Type B pancreatic cell (in vitro differentiated cells): ENCODE results near the gene DYNC1LI1. TPM values are rescaled to one million over a fixed set of nuclear protein-coding genes. Genes with fewer than 3 reads are reported as not detected.
"Not testable (repeated sequence)": the region's sequence is repeated elsewhere in the genome, so short reads cannot be mapped to it uniquely, and the experiment has no call there.

Experiments
- DNase-seq: peaks from one replicate; pipeline ENCODE4 v3.0.0; 2021; ENCODE audit warnings: mixed read lengths; ENCODE audit not compliant: unreplicated experiment; ENCODE audit errors: extremely low spot score
- H3K27ac Mint-ChIP-seq: 2 replicates; pipeline ENCODE4 v1.8.0; 2021; ENCODE audit warnings: mild to moderate bottlenecking, mixed read lengths
- H3K27me3 Mint-ChIP-seq: 2 replicates; pipeline ENCODE4 v1.8.0; 2021; ENCODE audit warnings: mixed read lengths
- H3K36me3 Mint-ChIP-seq: 2 replicates; pipeline ENCODE4 v1.8.0; 2021; ENCODE audit warnings: mixed read lengths
- H3K4me1 Mint-ChIP-seq: one replicate; pipeline ENCODE4 v1.8.0; 2021; ENCODE audit warnings: mixed read lengths; ENCODE audit not compliant: unreplicated experiment
- H3K4me3 Mint-ChIP-seq: 2 replicates; pipeline ENCODE4 v1.8.0; 2021; ENCODE audit warnings: mild to moderate bottlenecking, mixed read lengths
- H3K9me3 Mint-ChIP-seq: 2 replicates; pipeline ENCODE4 v1.8.0; 2021; ENCODE audit warnings: mixed read lengths
- total RNA-seq: library from RNA; stranded (reverse); gene quantifications from 2 replicates; pipeline ENCODE4 v1.2.1, GENCODE V29; 2021; ENCODE audit warnings: low replicate concordance
- TF ChIP-seq, protein P1 (sequence below): fragments of 200-600 bp; sonication (generic); conservative IDR thresholded peaks from 2 replicates; pipeline ENCODE4 v1.5.0; 2021; ENCODE audit warnings: antibody characterized with exemption, mild to moderate bottlenecking

Gene DYNC1LI1
- total RNA-seq, 1 donor from 2014 or later = 35.9 TPM

GRCh38 chr3:32532434-32532833 is 38.2 kb downstream of the DYNC1LI1 start:
- DNase-seq = no peak
- no peak overlapping the region for H3K4me3 Mint-ChIP-seq
- no peak overlapping the region for H3K27ac Mint-ChIP-seq
- no peaks in the 10 kb centered on the region for H3K27me3 Mint-ChIP-seq
- no peaks in the 10 kb centered on the region for H3K4me1 Mint-ChIP-seq
- TF ChIP-seq, protein P1, sequence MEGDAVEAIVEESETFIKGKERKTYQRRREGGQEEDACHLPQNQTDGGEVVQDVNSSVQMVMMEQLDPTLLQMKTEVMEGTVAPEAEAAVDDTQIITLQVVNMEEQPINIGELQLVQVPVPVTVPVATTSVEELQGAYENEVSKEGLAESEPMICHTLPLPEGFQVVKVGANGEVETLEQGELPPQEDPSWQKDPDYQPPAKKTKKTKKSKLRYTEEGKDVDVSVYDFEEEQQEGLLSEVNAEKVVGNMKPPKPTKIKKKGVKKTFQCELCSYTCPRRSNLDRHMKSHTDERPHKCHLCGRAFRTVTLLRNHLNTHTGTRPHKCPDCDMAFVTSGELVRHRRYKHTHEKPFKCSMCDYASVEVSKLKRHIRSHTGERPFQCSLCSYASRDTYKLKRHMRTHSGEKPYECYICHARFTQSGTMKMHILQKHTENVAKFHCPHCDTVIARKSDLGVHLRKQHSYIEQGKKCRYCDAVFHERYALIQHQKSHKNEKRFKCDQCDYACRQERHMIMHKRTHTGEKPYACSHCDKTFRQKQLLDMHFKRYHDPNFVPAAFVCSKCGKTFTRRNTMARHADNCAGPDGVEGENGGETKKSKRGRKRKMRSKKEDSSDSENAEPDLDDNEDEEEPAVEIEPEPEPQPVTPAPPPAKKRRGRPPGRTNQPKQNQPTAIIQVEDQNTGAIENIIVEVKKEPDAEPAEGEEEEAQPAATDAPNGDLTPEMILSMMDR = no peak
- no peaks in the 10 kb centered on the region for H3K9me3 Mint-ChIP-seq
- H3K36me3 Mint-ChIP-seq = peaks cover 22% of the 10 kb centered on the region

GRCh38 chr3:32531010-32531647 is 39.5 kb downstream of the DYNC1LI1 start:
- H3K36me3 Mint-ChIP-seq = peaks cover 26% of the 10 kb centered on the region
- TF ChIP-seq, protein P1 = no peak
- H3K4me3 Mint-ChIP-seq = no peak overlapping the region
- H3K9me3 Mint-ChIP-seq = no peaks in the 10 kb centered on the region
- no peak overlapping the region for H3K27ac Mint-ChIP-seq
- DNase-seq = no peak
- no peaks in the 10 kb centered on the region for H3K27me3 Mint-ChIP-seq
- no peaks in the 10 kb centered on the region for H3K4me1 Mint-ChIP-seq

DNA sequence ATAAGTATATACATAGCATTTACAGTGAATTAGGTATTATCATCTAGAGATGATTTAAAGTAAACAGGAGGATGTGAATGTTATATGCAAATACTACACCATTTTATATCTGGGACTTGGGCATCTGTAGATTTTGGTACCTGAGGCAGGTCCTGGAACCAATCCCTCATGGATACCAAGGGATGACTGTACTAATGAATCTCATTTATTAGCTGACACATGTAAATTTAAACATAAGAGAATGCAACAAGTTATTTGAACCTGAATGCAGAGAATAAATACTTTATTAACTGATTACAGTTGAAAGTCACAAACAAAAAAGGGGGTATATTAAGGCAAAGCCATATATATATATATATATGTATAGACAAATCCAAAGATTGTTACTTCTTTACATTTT is 44.9 kb downstream of the DYNC1LI1 start:
- no peak for DNase-seq
- H3K9me3 Mint-ChIP-seq = no peaks in the 10 kb centered on the region
- no peak overlapping the region for H3K27ac Mint-ChIP-seq
- H3K36me3 Mint-ChIP-seq = peaks cover 38% of the 10 kb centered on the region
- TF ChIP-seq, protein P1 = no peak
- H3K4me3 Mint-ChIP-seq = no peak overlapping the region
- no peaks in the 10 kb centered on the region for H3K4me1 Mint-ChIP-seq
- no peaks in the 10 kb centered on the region for H3K27me3 Mint-ChIP-seq

- TF ChIP-seq, protein P1 = no peak
- Mint-ChIP-seq H3K27me3 (no peaks in the 10 kb centered on the region), H3K4me1 (no peaks in the 10 kb centered on the region), H3K4me3 (no peak overlapping the region), H3K27ac (no peak overlapping the region), H3K36me3 (peaks cover 33% of the 10 kb centered on the region), H3K9me3 (no peaks in the 10 kb centered on the region)
- DNase-seq = no peak
Observed at GRCh38 chr3:32522682-32523081, 48.0 kb downstream of the DYNC1LI1 start.

- Mint-ChIP-seq H3K36me3 (peaks cover 18% of the 10 kb centered on the region), H3K27ac (peak overlapping the region; percentile 72)
- not testable (repeated sequence) for H3K27me3 Mint-ChIP-seq, H3K9me3 Mint-ChIP-seq, H3K4me3 Mint-ChIP-seq, DNase-seq, H3K4me1 Mint-ChIP-seq
Observed at GRCh38 chr3:32518921-32519320, 51.7 kb downstream of the DYNC1LI1 start.

GRCh38 chr3:32516751-32517150 is 53.9 kb downstream of the DYNC1LI1 start:
- not testable (repeated sequence) for DNase-seq, H3K27ac Mint-ChIP-seq, H3K36me3 Mint-ChIP-seq, H3K27me3 Mint-ChIP-seq, H3K9me3 Mint-ChIP-seq, H3K4me3 Mint-ChIP-seq, H3K4me1 Mint-ChIP-seq

GRCh38 chr3:32511005-32511404 is 59.7 kb downstream of the DYNC1LI1 start:
- no peaks in the 10 kb centered on the region for H3K9me3 Mint-ChIP-seq
- TF ChIP-seq, protein P1 = no peak
- H3K27me3 Mint-ChIP-seq = no peaks in the 10 kb centered on the region
- H3K36me3 Mint-ChIP-seq = no peaks in the 10 kb centered on the region
- H3K27ac Mint-ChIP-seq = no peak overlapping the region
- DNase-seq = no peak
- H3K4me3 Mint-ChIP-seq = no peak overlapping the region
- H3K4me1 Mint-ChIP-seq = peaks cover 4% of the 10 kb centered on the region
